Mesendoderm (in vitro differentiated cells): ENCODE measurements around the gene CKAP4.

Source experiments
- DNase-seq: peaks from one replicate; pipeline ENCODE4 v3.0.0; 2013
- H2AK5ac ChIP-seq: 2 replicates; pipeline ENCODE4 v1.6.1; 2013; ENCODE audit warnings: low read length, inconsistent platforms
- H2BK120ac ChIP-seq: 2 replicates; pipeline ENCODE4 v1.6.1; 2013; ENCODE audit warnings: low read depth, mild to moderate bottlenecking, low read length, moderate library complexity, mixed read lengths
- H2BK15ac ChIP-seq: replicated peaks from 2 replicates; pipeline ENCODE4 v1.6.1; 2013; ENCODE audit warnings: low read depth, mild to moderate bottlenecking, moderate library complexity
- H2BK5ac ChIP-seq: 2 replicates; pipeline ENCODE4 v1.6.1; 2013; ENCODE audit warnings: low read length, inconsistent platforms
- H3K18ac ChIP-seq: 2 replicates; pipeline ENCODE4 v1.6.1; 2013; ENCODE audit warnings: mild to moderate bottlenecking, low read length, mixed read lengths
- H3K23ac ChIP-seq: one replicate; pipeline ENCODE4 v1.6.1; 2013; ENCODE audit warnings: low read length
- H3K27ac ChIP-seq: 2 replicates; pipeline ENCODE4 v1.5.1; 2013; ENCODE audit warnings: low read depth, mild to moderate bottlenecking, inconsistent platforms, low read length, moderate library complexity
- H3K27me3 ChIP-seq: 2 replicates; pipeline ENCODE4 v1.6.1; 2013; ENCODE audit warnings: low read length, control low read depth, mild to moderate bottlenecking, inconsistent platforms; ENCODE audit not compliant: insufficient read depth, poor library complexity
- H3K36me3 ChIP-seq: 2 replicates; pipeline ENCODE4 v1.6.1; 2013; ENCODE audit warnings: low read length, inconsistent platforms; ENCODE audit not compliant: control insufficient read depth, insufficient read depth
- H3K4ac ChIP-seq: one replicate; pipeline ENCODE4 v1.6.1; 2013; ENCODE audit warnings: low read depth, mild to moderate bottlenecking, low read length, moderate library complexity
- H3K4me1 ChIP-seq: 2 replicates; pipeline ENCODE4 v1.6.1; 2013; ENCODE audit warnings: low read depth, low read length, inconsistent platforms; ENCODE audit not compliant: control insufficient read depth
- H3K4me2 ChIP-seq: 2 replicates; pipeline ENCODE4 v1.6.1; 2013; ENCODE audit warnings: low read length
- H3K4me3 ChIP-seq: 2 replicates; pipeline ENCODE4 v1.5.1; 2013; ENCODE audit warnings: mild to moderate bottlenecking, low read length
- H3K56ac ChIP-seq: one replicate; pipeline ENCODE4 v1.6.1; 2013; ENCODE audit warnings: low read length
- H3K79me1 ChIP-seq: 2 replicates; pipeline ENCODE4 v1.6.1; 2013; ENCODE audit warnings: low read length, inconsistent platforms
- H3K79me2 ChIP-seq: 2 replicates; pipeline ENCODE4 v1.6.1; 2013; ENCODE audit warnings: mild to moderate bottlenecking, low read length; ENCODE audit not compliant: control insufficient read depth, insufficient read depth
- H3K9ac ChIP-seq: 2 replicates; pipeline ENCODE4 v1.6.1; 2013; ENCODE audit warnings: low read length, inconsistent platforms
- H4K5ac ChIP-seq: one replicate; pipeline ENCODE4 v1.6.1; 2013; ENCODE audit warnings: low read length
- H4K8ac ChIP-seq: one replicate; pipeline ENCODE4 v1.6.1; 2013; ENCODE audit warnings: low read depth, mild to moderate bottlenecking, control low read depth, low read length, moderate library complexity
- WGBS: extraction: QIAGEN DNeasy Blood & Tissue Kit; methylation state at CpG from one replicate; pipeline ENCODE4 v1.1.7; 2013; ENCODE audit warnings: low lambda C conversion rate, missing lambda C conversion rate; ENCODE audit not compliant: insufficient coverage; ENCODE audit errors: extremely low coverage; 5-methylcytosine and 5-hydroxymethylcytosine counted together

Gene CKAP4

DNA sequence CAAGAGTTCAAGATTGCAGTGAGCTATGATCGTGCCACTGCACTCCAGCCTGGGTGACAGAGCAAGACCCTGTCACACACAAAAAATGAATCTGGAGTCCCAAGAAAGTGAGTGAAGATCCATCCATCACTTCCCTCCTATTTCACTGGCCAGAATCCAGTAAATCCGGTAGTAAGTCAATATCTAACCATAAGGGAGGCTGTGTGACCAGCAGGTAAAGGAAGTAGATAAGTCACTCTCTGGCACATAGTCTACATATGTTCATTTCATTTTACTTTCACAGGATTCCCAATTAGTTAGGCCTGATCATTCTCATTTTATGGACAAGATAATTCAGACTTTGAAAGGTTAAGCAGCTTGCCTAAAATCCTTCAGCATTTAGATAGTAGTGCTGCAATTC, 42.8 kb upstream of the CKAP4 start:
- no peak overlapping the region for H3K23ac ChIP-seq
- no peaks in the 10 kb centered on the region for H3K27me3 ChIP-seq
- no peak overlapping the region for H3K18ac ChIP-seq
- H3K4ac ChIP-seq, result no peak overlapping the region
- no peak overlapping the region for H3K27ac ChIP-seq
- no peak overlapping the region for H3K56ac ChIP-seq
- no peak overlapping the region for H2AK5ac ChIP-seq
- WGBS, result no CpG with 5 or more reads among the region's 2 CpGs
- no peaks in the 10 kb centered on the region for H3K4me1 ChIP-seq
- no peak overlapping the region for H3K4me3 ChIP-seq
- no peak overlapping the region for H3K9ac ChIP-seq
- H2BK5ac ChIP-seq, result no peak overlapping the region
- no peak overlapping the region for H4K5ac ChIP-seq
- no peaks in the 10 kb centered on the region for H3K36me3 ChIP-seq
- H2BK120ac ChIP-seq, result no peak overlapping the region
- H3K79me2 ChIP-seq, result no peaks in the 10 kb centered on the region
- H3K79me1 ChIP-seq, result no peaks in the 10 kb centered on the region
- DNase-seq, result no peak
- no peak overlapping the region for H2BK15ac ChIP-seq
- no peak overlapping the region for H4K8ac ChIP-seq
- no peak overlapping the region for H3K4me2 ChIP-seq

GRCh38 chr12:106289196-106289681, 41.4 kb upstream of the CKAP4 start:
- Histone ChIP-seq H3K23ac (no peak overlapping the region), H2AK5ac (no peak overlapping the region)

GRCh38 chr12:106288494-106289195, 40.8 kb upstream of the CKAP4 start:
- WGBS, result no CpG with 5 or more reads among the region's 9 CpGs
- Histone ChIP-seq H2AK5ac (no peak overlapping the region), H3K36me3 (no peaks in the 10 kb centered on the region), H3K4ac (no peak overlapping the region), H4K5ac (no peak overlapping the region), H4K8ac (no peak overlapping the region), H3K18ac (no peak overlapping the region), H2BK120ac (no peak overlapping the region), H2BK5ac (no peak overlapping the region), H3K79me1 (no peaks in the 10 kb centered on the region), H3K4me2 (no peak overlapping the region), H3K27me3 (no peaks in the 10 kb centered on the region), H3K56ac (no peak overlapping the region), H3K4me1 (no peaks in the 10 kb centered on the region), H3K9ac (no peak overlapping the region), H2BK15ac (no peak overlapping the region), H3K4me3 (no peak overlapping the region), H3K27ac (no peak overlapping the region), H3K79me2 (no peaks in the 10 kb centered on the region), H3K23ac (no peak overlapping the region)
- DNase-seq, result no peak

More at GRCh38 chr12:106289196-106289681, 41.4 kb upstream of the CKAP4 start:
- H4K8ac ChIP-seq, result no peak overlapping the region
- no peak overlapping the region for H3K4me3 ChIP-seq
- H3K4ac ChIP-seq, result no peak overlapping the region
- H3K36me3 ChIP-seq, result no peaks in the 10 kb centered on the region
- no peak overlapping the region for H4K5ac ChIP-seq
- H3K18ac ChIP-seq, result no peak overlapping the region
- H3K4me1 ChIP-seq, result no peaks in the 10 kb centered on the region
- H2BK15ac ChIP-seq, result no peak overlapping the region
- no peaks in the 10 kb centered on the region for H3K27me3 ChIP-seq
- no peak overlapping the region for H3K9ac ChIP-seq
- no peak for DNase-seq
- H3K4me2 ChIP-seq, result no peak overlapping the region
- no peak overlapping the region for H2BK120ac ChIP-seq
- H3K79me1 ChIP-seq, result no peaks in the 10 kb centered on the region
- no peak overlapping the region for H3K27ac ChIP-seq
- H2BK5ac ChIP-seq, result no peak overlapping the region
- H3K56ac ChIP-seq, result no peak overlapping the region
- no peaks in the 10 kb centered on the region for H3K79me2 ChIP-seq
- no CpG with 5 or more reads among the region's 1 CpG for WGBS

- Histone ChIP-seq H3K27ac (no peak overlapping the region), H2BK5ac (no peak overlapping the region)
These were observed 40.3 kb upstream of the CKAP4 start for GRCh38 chr12:106288101-106288493.

GRCh38 chr12:106287364-106287763, 39.5 kb upstream of the CKAP4 start:
- no peak for DNase-seq

More at GRCh38 chr12:106288101-106288493, 40.3 kb upstream of the CKAP4 start:
- Histone ChIP-seq H3K4me2 (no peak overlapping the region), H3K56ac (no peak overlapping the region), H3K27me3 (no peaks in the 10 kb centered on the region), H3K4me1 (no peaks in the 10 kb centered on the region), H2BK120ac (no peak overlapping the region), H3K9ac (no peak overlapping the region), H2BK15ac (no peak overlapping the region), H3K23ac (no peak overlapping the region), H3K4ac (no peak overlapping the region), H2AK5ac (no peak overlapping the region), H3K79me1 (no peaks in the 10 kb centered on the region), H3K36me3 (no peaks in the 10 kb centered on the region), H3K18ac (no peak overlapping the region), H3K4me3 (no peak overlapping the region), H4K5ac (no peak overlapping the region), H4K8ac (no peak overlapping the region), H3K79me2 (no peaks in the 10 kb centered on the region)
- WGBS, result no CpG with 5 or more reads among the region's 1 CpG
- DNase-seq, result no peak

More at GRCh38 chr12:106287364-106287763, 39.5 kb upstream of the CKAP4 start:
- Histone ChIP-seq H2BK15ac (no peak overlapping the region), H3K79me1 (no peaks in the 10 kb centered on the region), H4K8ac (no peak overlapping the region), H3K36me3 (no peaks in the 10 kb centered on the region), H3K27ac (no peak overlapping the region), H3K79me2 (no peaks in the 10 kb centered on the region), H2BK5ac (no peak overlapping the region), H3K4ac (no peak overlapping the region), H3K56ac (no peak overlapping the region), H3K4me2 (no peak overlapping the region), H3K4me1 (no peaks in the 10 kb centered on the region), H3K18ac (no peak overlapping the region), H2AK5ac (no peak overlapping the region), H3K27me3 (no peaks in the 10 kb centered on the region), H2BK120ac (no peak overlapping the region), H3K23ac (no peak overlapping the region), H4K5ac (no peak overlapping the region), H3K9ac (no peak overlapping the region), H3K4me3 (no peak overlapping the region)
- WGBS, result no CpG with 5 or more reads among the region's 1 CpG
